H1 (cell line): Measurements from ENCODE around the gene TBC1D25. TPM values are rescaled to one million over a fixed set of nuclear protein-coding genes. Genes with fewer than 3 reads are reported as not detected.

Source experiments
- POLR2A ChIP-seq, 2 experiments: IDR thresholded peaks; 1 replicate in 1 of 2; 2 replicates in 1 of 2; pipeline ENCODE4 v1.6.1; 2011; ENCODE audit warnings: low read depth in 2 of 2, low read length in 2 of 2, mild to moderate bottlenecking in 2 of 2; ENCODE audit errors: control extremely low read depth in 1 of 2
- polyA plus RNA-seq, 7 experiments: library from polyadenylated mRNA; depleted of rRNA in 3 of 7; stranded (reverse) in 5 of 7; unstranded in 2 of 7; fragments of >200 nt in 5 of 7; fragments of 200-250 nt in 2 of 7; gene quantifications; 1 replicate in 5 of 7; 2 replicates in 1 of 7; 4 replicates in 1 of 7; pipeline versions ENCODE4 v1.2.1 to v1.2.3, GENCODE V29; 2011 to 2013; ENCODE audit warnings: missing spikeins in 2 of 7, mixed read lengths in 2 of 7
- total RNA-seq: library from RNA; stranded (reverse); fragmentation: NEBNext Ultra II Directional; extraction: Animal tissue kit (Norgen Biotek cat#: 25700); gene quantifications from 2 replicates; pipeline ENCODE4 v1.2.1, GENCODE V29; 2021
- TF ChIP-seq, protein P1 (sequence below): fragments of 300-600 bp; sonication (generic); IDR thresholded peaks from 2 replicates; pipeline ENCODE4 v1.7.1; 2012; ENCODE audit warnings: low read length, moderate library complexity, mild to moderate bottlenecking, inconsistent platforms; ENCODE audit not compliant: insufficient replicate concordance

Gene TBC1D25
- total and polyA plus RNA-seq, 2 of the 8 experiments (the other 6 are each of a cell fraction or from before 2014, with no cell fraction given), result 6.5 to 6.8 TPM

DNA sequence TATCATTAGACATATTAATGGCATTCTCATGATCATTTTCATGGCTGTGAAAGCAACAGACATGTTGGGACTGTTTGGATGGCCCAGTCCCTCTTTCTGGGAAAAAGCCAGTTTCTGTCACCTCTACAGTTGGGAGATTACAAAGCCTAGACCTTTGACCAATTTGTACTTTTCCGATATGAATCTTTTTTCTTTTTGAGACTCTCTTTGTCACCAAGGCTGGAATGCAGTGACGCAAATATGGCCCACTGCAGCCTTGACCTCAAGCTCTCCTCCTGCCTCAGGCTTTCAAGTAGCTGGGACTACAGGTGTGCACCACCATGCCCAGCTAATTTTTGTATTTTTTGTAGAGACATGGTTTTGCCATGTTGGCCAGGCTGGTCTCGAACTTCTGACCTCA is 9.4 kb downstream of the TBC1D25 start (continued):
- TF ChIP-seq, protein P1, sequence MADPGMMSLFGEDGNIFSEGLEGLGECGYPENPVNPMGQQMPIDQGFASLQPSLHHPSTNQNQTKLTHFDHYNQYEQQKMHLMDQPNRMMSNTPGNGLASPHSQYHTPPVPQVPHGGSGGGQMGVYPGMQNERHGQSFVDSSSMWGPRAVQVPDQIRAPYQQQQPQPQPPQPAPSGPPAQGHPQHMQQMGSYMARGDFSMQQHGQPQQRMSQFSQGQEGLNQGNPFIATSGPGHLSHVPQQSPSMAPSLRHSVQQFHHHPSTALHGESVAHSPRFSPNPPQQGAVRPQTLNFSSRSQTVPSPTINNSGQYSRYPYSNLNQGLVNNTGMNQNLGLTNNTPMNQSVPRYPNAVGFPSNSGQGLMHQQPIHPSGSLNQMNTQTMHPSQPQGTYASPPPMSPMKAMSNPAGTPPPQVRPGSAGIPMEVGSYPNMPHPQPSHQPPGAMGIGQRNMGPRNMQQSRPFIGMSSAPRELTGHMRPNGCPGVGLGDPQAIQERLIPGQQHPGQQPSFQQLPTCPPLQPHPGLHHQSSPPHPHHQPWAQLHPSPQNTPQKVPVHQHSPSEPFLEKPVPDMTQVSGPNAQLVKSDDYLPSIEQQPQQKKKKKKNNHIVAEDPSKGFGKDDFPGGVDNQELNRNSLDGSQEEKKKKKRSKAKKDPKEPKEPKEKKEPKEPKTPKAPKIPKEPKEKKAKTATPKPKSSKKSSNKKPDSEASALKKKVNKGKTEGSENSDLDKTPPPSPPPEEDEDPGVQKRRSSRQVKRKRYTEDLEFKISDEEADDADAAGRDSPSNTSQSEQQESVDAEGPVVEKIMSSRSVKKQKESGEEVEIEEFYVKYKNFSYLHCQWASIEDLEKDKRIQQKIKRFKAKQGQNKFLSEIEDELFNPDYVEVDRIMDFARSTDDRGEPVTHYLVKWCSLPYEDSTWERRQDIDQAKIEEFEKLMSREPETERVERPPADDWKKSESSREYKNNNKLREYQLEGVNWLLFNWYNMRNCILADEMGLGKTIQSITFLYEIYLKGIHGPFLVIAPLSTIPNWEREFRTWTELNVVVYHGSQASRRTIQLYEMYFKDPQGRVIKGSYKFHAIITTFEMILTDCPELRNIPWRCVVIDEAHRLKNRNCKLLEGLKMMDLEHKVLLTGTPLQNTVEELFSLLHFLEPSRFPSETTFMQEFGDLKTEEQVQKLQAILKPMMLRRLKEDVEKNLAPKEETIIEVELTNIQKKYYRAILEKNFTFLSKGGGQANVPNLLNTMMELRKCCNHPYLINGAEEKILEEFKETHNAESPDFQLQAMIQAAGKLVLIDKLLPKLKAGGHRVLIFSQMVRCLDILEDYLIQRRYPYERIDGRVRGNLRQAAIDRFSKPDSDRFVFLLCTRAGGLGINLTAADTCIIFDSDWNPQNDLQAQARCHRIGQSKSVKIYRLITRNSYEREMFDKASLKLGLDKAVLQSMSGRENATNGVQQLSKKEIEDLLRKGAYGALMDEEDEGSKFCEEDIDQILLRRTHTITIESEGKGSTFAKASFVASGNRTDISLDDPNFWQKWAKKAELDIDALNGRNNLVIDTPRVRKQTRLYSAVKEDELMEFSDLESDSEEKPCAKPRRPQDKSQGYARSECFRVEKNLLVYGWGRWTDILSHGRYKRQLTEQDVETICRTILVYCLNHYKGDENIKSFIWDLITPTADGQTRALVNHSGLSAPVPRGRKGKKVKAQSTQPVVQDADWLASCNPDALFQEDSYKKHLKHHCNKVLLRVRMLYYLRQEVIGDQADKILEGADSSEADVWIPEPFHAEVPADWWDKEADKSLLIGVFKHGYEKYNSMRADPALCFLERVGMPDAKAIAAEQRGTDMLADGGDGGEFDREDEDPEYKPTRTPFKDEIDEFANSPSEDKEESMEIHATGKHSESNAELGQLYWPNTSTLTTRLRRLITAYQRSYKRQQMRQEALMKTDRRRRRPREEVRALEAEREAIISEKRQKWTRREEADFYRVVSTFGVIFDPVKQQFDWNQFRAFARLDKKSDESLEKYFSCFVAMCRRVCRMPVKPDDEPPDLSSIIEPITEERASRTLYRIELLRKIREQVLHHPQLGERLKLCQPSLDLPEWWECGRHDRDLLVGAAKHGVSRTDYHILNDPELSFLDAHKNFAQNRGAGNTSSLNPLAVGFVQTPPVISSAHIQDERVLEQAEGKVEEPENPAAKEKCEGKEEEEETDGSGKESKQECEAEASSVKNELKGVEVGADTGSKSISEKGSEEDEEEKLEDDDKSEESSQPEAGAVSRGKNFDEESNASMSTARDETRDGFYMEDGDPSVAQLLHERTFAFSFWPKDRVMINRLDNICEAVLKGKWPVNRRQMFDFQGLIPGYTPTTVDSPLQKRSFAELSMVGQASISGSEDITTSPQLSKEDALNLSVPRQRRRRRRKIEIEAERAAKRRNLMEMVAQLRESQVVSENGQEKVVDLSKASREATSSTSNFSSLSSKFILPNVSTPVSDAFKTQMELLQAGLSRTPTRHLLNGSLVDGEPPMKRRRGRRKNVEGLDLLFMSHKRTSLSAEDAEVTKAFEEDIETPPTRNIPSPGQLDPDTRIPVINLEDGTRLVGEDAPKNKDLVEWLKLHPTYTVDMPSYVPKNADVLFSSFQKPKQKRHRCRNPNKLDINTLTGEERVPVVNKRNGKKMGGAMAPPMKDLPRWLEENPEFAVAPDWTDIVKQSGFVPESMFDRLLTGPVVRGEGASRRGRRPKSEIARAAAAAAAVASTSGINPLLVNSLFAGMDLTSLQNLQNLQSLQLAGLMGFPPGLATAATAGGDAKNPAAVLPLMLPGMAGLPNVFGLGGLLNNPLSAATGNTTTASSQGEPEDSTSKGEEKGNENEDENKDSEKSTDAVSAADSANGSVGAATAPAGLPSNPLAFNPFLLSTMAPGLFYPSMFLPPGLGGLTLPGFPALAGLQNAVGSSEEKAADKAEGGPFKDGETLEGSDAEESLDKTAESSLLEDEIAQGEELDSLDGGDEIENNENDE, result no peak
- TF ChIP-seq POLR2A (IDR thresholded peaks at IDR 0.05; ENCODE audit: control extremely low read depth in 1 of 2, low read depth in 2 of 2, low read length in 2 of 2), result no peak
